Dedifferentiated amniotic fluid mesenchymal stem cell (primary cell): ENCODE results near the gene MRPL14.
A peak's percentile ranks its signal among the peaks of the same experiment; 100 is the strongest.

Experiments
- DNase-seq: peaks from one replicate; pipeline ENCODE4 v3.0.0-alpha.2; 2016; ENCODE audit errors: extremely low spot score

The MRPL14 gene

DNA sequence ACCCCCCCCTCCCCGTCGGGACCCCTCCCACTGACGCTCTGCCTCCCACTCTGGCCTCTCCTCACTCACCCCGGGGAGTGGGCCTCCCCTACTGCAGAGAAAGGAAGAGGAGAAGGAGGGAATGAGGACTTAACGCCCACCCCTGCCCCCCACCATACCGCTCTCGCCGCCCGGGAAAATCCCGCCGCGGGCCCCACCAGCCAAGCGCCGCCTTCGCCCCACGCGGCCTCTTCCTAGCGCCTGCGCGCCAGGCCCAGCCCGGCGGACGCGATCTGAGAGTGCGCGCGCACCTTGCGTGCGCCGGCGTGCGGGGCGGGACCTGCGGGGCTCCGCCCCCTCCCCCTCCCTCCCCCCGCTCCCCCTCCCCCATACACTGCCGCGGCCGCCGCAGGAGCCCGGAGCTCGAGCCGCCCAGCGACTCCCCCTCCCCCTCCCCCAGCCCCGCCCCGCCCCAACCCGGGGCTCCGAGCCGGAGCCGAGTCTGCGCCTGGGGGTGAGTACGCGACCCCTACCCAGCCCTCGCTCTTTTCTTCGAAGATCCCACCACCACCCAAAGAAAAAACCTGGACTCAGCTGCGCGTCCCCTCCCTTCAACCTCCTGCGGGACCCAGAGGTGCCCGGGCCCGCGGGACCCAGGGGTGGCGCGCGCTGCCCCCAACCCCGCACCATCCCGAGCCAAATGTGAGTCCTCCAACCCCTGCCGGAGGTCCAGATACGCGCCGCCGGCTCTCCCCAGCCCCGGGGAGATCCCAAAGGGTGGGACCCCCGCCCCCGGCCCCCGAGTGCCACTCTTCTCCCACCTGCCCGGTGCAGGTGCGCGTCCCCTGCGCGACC is at the start of gene MRPL14, which contains the start of gene TMEM63B:
MRPL14 (minus strand) TSS at position 267 of the 834 bp plus-strand sequence. CDS start 10,841 bp downstream, outside the sequence.
TMEM63B (plus strand) TSS at position 369 of the 834 bp plus-strand sequence. CDS start 7,031 bp downstream, outside the sequence.
- peak; percentile 76 for DNase-seq

- DNase-seq = no peak
Observed at GRCh38 chr6:44176130-44176761, 49.0 kb upstream of the MRPL14 start.

GRCh38 chr6:44172731-44173500 is 45.7 kb upstream of the MRPL14 start:
- peak; percentile 78 for DNase-seq

DNA sequence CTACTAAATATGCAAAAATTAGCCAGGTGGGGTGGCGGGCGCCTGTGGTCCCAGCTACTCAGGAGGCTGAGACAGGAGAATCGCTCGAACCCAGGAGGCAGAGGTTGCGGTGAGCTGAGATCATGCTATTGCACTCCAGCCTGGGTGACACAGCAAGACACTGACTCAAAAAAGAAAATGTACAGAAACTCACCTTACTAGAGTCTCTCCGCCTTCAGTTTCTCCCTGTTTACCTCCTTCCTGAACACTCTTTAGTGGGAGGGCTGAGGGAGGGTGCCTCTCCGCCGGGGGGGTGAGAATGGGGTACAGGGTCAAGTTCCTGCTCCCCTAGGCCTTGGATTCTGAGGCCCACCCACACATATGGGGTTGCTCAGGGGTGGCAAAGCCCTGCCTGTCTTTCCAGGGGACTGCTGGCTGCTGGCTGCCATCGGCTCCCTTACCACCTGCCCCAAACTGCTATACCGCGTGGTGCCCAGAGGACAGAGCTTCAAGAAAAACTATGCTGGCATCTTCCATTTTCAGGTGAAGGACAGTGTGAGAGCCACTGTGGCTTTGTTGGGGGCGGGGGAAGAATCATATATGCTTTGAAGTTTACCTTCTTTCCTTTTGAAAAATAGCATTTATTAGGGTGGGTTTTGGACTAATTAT is 44.8 kb upstream of the MRPL14 start:
- no peak for DNase-seq

DNA sequence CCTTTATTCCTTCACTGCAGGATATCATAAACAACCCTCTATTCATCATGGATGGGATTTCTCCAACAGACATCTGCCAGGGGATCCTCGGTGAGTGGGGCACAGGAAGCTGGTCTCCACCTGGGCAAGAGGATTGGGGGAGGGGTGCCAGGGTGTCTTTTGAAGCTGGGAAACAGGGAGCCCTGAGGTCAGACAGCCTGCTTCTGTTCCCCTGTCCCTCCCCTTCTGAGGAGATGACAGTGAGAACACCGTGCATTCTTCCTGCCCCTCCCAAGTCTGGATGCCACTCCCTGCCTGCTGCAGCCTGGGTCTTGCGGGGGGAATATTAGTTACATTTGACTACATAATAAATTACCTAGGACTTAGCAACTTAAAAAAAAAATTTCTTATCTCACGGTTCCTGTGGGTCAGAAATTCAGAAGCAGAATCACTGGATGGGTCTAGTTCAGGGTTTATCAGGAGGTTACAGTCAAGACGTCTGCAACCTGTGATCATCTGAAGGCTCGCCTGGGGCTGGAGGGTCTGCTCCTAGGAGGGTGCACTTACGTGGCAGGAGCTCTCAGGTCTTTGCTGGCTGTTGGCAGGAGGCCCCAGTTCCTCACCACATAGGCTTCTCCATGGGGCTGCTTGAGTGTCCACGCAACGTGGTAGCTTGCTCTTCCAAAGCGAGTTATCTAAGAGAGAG is 42.8 kb upstream of the MRPL14 start:
- no peak for DNase-seq

GRCh38 chr6:44169154-44169553 is 41.9 kb upstream of the MRPL14 start:
- DNase-seq = no peak

- DNase-seq = no peak
Observed at GRCh38 chr6:44167567-44167966, 40.3 kb upstream of the MRPL14 start.

GRCh38 chr6:44166591-44167184 is 39.4 kb upstream of the MRPL14 start:
- no peak for DNase-seq

- DNase-seq = no peak
Observed at GRCh38 chr6:44166116-44166515, 38.9 kb upstream of the MRPL14 start.

GRCh38 chr6:44162876-44163625 is 35.8 kb upstream of the MRPL14 start:
- DNase-seq = no peak

- no peak for DNase-seq
Observed at GRCh38 chr6:44161997-44162338, 34.7 kb upstream of the MRPL14 start.

DNA sequence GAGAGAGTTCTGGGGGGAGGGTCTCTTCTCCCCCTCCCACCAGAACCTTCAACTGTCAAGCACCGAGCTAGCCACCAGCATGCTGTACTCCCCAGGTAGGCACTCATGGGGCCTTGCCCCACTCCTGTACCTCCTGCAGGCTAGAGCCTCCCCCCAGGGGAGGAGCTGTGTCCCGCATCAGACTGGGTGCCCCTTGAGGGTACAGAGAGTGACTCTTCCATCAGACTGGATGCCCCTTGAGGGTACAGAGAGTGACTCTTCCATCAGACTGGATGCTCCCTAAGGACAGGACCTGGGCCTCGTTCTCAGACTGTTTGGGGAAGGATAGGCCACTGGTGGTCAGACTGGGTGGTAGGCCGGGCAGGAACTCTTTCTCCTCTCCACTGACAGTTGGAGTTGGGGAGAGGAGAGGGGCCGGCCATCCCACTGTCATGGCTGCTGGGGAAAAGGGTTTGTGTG is 31.5 kb upstream of the MRPL14 start, which contains the start of gene CAPN11:
CAPN11 (plus strand) TSS at position 51 of the 459 bp plus-strand sequence; CDS start at position 80, 29 bp downstream.
- no peak for DNase-seq

DNA sequence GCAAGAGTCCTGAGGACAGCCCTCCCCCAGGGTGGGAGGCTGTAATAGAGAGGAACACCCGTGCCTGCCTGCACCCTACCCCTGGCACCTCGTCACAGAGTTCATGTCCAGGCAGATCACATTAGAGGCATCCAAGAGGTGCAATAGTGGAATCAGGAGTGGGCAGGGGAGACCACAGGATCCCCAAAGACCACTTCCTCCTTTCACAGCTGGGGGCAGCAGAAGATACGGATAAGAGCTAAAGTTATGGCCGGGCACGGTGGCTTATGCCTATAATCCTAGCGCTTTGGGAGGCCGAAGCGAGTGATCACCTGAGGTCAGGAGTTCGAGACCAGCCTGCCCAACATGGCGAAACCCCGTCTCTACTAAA is 29.9 kb upstream of the MRPL14 start:
- no peak for DNase-seq

DNA sequence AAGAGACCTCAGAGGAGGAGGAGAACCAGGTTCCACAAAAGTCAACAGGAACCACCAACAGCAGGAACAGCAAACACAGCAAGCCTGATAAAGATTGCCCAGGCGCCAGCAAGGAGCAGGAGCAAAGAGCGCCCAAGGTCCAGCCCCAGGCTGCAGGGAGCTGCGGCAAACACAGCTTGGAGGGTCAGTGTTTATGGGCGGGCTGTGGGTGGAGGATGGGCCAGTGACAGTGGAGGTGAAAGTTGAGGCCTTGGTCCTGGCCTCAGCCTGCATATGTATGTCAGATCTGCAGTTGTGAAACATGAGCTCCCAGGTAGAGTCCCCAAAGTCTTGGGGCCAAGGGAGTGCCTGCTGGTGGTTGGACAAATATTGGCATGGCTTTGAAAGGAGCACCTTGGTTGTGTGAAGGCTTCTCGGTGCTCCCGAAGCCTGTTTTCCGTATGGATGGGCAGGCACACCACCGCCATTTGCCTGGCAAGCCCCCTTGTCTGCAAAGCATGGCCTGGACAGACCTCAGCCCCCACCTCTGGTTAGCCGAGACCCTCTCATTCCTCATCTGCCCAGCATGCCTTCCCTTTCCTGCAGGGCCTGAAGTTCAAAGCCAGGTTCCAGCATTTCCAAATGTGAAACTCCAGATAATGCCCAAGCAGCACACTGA is 29.4 kb upstream of the MRPL14 start:
- no peak for DNase-seq

- no peak for DNase-seq
Observed at GRCh38 chr6:44154067-44154466, 26.8 kb upstream of the MRPL14 start.

DNA sequence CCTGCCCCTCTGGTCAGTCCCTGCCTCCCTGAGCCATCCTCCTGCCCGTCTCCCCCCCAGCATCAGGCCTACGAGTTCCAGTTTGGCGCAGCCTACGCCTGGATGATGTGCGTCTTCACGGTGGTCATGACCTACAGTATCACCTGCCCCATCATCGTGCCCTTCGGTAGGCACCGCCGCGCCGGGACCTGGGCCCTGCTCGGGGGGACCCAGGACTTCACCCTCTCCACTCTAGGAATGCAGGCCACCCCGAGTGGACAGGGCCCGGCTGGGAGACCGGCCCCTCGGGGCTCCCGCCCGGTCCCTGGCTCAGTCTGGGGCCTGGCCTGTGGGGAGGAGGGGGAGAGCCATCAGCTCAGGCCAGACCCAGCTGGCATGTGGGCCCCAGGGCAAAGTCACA is 25.3 kb upstream of the MRPL14 start:
- DNase-seq = no peak

DNA sequence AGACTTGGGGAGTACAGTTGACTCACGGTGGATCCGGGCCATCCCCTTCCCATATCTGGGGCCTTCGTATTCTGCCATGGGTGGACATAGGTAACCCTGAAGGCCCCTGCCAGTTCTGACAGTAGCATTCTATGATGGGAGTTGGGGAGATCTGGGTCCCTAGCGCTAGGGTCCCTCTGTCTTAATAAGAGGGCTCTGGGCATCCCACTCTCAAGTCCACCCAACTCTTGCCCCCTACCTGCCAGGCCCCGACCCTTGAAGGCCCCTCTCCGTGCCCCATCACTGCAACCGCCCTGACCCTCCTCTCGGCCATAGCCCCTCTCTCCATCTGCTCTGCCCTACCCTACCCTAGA is 24.8 kb upstream of the MRPL14 start:
- no peak for DNase-seq

GRCh38 chr6:44151348-44152108 is 24.3 kb upstream of the MRPL14 start:
- no peak for DNase-seq
